Tibial nerve (tissue), 4 donors: Measurements from ENCODE around the gene HYI.

Source experiments
- CTCF ChIP-seq, 5 experiments: fragments of 200-600 bp in 3 of 5; fragments of 450-650 bp in 2 of 5; sonication (generic) in 3 of 5; IDR thresholded peaks; one replicate each; pipeline ENCODE4 v1.5.1; 2016 to 2019; ENCODE audit warnings: antibody characterized with exemption in 5 of 5, mild to moderate bottlenecking in 3 of 5, moderate library complexity in 2 of 5
- EP300 ChIP-seq, 2 donors: sonication (generic); formaldehyde crosslinking; IDR thresholded peaks; one replicate each; pipeline ENCODE4 v1.6.1; 2017; ENCODE audit warnings: antibody characterized with exemption in 2 of 2, mild to moderate bottlenecking in 1 of 2

- no peak for TF ChIP-seq CTCF (IDR thresholded peaks at IDR 0.05)
- TF ChIP-seq EP300 (IDR thresholded peaks at IDR 0.05), result no peak
Observed at GRCh38 chr1:43499898-43500297, 46.2 kb upstream of the HYI start.
